Heart left ventricle (tissue), 13 donors: ENCODE results near the gene KCND3.

ENCODE experiments used
- POLR2A ChIP-seq, 2 donors: fragments of 450-650 bp; IDR thresholded peaks; one replicate each; pipeline ENCODE4 v1.6.1; 2017; ENCODE audit warnings: antibody characterized with exemption in 2 of 2, mild to moderate bottlenecking in 2 of 2, moderate library complexity in 2 of 2
- TF ChIP-seq, protein P1 (sequence below), 12 donors: fragments of 200-600 bp; sonication (generic) in 4 of 12; IDR thresholded peaks; one replicate each; pipeline versions ENCODE4 v1.5.0 to v1.8.0; 2018 to 2022; ENCODE audit warnings: antibody characterized with exemption in 12 of 12, mild to moderate bottlenecking in 5 of 12
- donor health status: ischemic (EF 13 %, LVEDD 7.1; RV severe dilation, severe dysfunction).
- donor health status: DM: no; HTN: yes; CAD: no.
- donor health status: DM: no; HTN: no; CAD: no.
- donor health status: ischemic (EF 25% LVEDD 6.9; RV normal size, moderate dysfunction).
- donor health status: ischemic (EF 25% LVEDD 5.7; RV mildly dilated, moderate dysfunction).
- donor health status: ischemic (EF 35%, LVEDD 5.7; RV mildly dilated, moderate dysfunction).
- donor health status: nonischemic (EF 11% LVEDD 7.7; RV severe dilation, severe dysfunction).
- donor health status: DM: yes; HTN: yes; CAD: no.
- donor health status: PGD.
- donor health status: ischemic (EF 29% LVEDD 5.4; RV normal size, mild dysfunction).
- donor health status: nonischemic (EF 23%, LVEDD 6.1; RV moderate dilation, normal function).

DNA sequence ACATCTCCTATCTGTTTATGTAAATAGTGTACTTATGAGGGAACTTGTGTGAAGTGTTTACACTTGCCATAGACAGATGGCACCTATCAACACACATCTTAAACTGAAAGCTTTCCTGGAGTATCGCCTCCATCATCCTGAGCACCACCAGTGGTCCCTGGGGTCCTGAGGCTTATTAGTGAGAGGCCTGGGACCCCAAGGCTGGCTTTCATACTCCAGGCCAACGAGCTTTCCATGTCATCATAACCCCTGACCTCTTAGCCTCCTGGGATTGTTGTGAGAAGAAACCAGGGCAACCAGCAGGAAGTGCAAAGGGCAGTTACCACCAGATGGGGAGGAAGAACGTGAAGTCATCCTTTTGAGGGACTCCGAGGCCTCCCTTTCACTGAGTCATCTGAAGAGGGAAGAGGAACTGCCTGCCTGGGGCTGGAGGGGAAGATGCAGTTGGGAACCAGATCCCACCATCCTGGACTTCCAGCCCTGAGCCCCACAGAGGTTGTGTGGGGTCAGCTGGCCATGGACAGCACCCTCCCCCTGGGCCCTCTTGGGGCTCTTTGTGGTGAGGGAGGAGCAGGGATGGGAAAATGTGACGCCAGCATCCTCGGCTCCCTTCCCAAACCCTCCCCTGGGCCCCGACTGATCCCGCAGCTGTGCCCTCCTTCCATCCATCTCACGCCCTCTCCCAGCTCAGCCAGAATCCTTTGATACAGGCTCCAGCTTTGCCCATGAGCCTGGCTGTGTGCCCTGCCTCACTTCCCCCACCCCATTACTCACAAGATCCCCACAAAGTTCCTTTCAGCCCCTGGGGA is 256.1 kb downstream of the KCND3 start:
- TF ChIP-seq, protein P1, sequence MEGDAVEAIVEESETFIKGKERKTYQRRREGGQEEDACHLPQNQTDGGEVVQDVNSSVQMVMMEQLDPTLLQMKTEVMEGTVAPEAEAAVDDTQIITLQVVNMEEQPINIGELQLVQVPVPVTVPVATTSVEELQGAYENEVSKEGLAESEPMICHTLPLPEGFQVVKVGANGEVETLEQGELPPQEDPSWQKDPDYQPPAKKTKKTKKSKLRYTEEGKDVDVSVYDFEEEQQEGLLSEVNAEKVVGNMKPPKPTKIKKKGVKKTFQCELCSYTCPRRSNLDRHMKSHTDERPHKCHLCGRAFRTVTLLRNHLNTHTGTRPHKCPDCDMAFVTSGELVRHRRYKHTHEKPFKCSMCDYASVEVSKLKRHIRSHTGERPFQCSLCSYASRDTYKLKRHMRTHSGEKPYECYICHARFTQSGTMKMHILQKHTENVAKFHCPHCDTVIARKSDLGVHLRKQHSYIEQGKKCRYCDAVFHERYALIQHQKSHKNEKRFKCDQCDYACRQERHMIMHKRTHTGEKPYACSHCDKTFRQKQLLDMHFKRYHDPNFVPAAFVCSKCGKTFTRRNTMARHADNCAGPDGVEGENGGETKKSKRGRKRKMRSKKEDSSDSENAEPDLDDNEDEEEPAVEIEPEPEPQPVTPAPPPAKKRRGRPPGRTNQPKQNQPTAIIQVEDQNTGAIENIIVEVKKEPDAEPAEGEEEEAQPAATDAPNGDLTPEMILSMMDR (IDR thresholded peaks at IDR 0.05), result no peak
- peak in 1 of 2 donors; percentile 14 for TF ChIP-seq POLR2A (IDR thresholded peaks at IDR 0.05)
